RWPE2 (cell line): ENCODE data around the gene CROCC.

ENCODE experiments used
- ATAC-seq: fragments of 200-7000 bp; cut with Tn5 transposase; 3 replicates; pipeline ENCODE4 v1.9.1; 2021; ENCODE audit warnings: low read depth
- DNase-seq: peaks from one replicate; pipeline ENCODE4 v3.0.0-alpha.2; 2020; ENCODE audit warnings: low spot score
- H3K27ac ChIP-seq: fragments of 450-650 bp; 2 replicates; pipeline ENCODE4 v1.5.1; 2017; ENCODE audit warnings: mild to moderate bottlenecking; ENCODE audit not compliant: poor library complexity, severe bottlenecking
- H3K27me3 ChIP-seq: fragments of 250-450 bp; sonication (Bioruptor Pico); 2 replicates; pipeline ENCODE4 v1.5.1; 2021; ENCODE audit warnings: mild to moderate bottlenecking, moderate library complexity; ENCODE audit not compliant: insufficient read depth, poor library complexity, severe bottlenecking
- H3K36me3 ChIP-seq: fragments of 250-450 bp; sonication (Bioruptor Pico); 2 replicates; pipeline ENCODE4 v1.5.1; 2020; ENCODE audit warnings: low read depth, mild to moderate bottlenecking, moderate library complexity
- H3K4me1 ChIP-seq: fragments of 250-450 bp; sonication (Bioruptor Pico); 2 replicates; pipeline ENCODE4 v1.5.1; 2021; ENCODE audit warnings: mild to moderate bottlenecking, moderate library complexity; ENCODE audit not compliant: insufficient read depth, poor library complexity, severe bottlenecking
- H3K4me3 ChIP-seq: fragments of 250-450 bp; sonication (Bioruptor Pico); 2 replicates; pipeline ENCODE4 v1.5.1; 2021; ENCODE audit warnings: mild to moderate bottlenecking, moderate library complexity; ENCODE audit not compliant: severe bottlenecking
- H3K9me3 ChIP-seq: fragments of 250-450 bp; sonication (Bioruptor Pico); 2 replicates; pipeline ENCODE4 v1.5.1; 2021; ENCODE audit warnings: mild to moderate bottlenecking, moderate library complexity; ENCODE audit not compliant: severe bottlenecking
- TF ChIP-seq, protein P1 (sequence below): fragments of 450-650 bp; IDR thresholded peaks from one replicate; pipeline ENCODE4 v1.5.1; 2017; ENCODE audit warnings: mild to moderate bottlenecking, moderate library complexity; ENCODE audit not compliant: poor library complexity, severe bottlenecking

The CROCC gene

GRCh38 chr1:16978139-16978538, 56.4 kb downstream of the CROCC start:
- no peak for ATAC-seq
- Histone ChIP-seq H3K4me3 (no peak overlapping the region), H3K9me3 (no peaks in the 10 kb centered on the region), H3K27me3 (no peaks in the 10 kb centered on the region), H3K36me3 (no peaks in the 10 kb centered on the region), H3K4me1 (peaks cover 10% of the 10 kb centered on the region), H3K27ac (no peak overlapping the region)
- no peak for DNase-seq
- TF ChIP-seq, protein P1, sequence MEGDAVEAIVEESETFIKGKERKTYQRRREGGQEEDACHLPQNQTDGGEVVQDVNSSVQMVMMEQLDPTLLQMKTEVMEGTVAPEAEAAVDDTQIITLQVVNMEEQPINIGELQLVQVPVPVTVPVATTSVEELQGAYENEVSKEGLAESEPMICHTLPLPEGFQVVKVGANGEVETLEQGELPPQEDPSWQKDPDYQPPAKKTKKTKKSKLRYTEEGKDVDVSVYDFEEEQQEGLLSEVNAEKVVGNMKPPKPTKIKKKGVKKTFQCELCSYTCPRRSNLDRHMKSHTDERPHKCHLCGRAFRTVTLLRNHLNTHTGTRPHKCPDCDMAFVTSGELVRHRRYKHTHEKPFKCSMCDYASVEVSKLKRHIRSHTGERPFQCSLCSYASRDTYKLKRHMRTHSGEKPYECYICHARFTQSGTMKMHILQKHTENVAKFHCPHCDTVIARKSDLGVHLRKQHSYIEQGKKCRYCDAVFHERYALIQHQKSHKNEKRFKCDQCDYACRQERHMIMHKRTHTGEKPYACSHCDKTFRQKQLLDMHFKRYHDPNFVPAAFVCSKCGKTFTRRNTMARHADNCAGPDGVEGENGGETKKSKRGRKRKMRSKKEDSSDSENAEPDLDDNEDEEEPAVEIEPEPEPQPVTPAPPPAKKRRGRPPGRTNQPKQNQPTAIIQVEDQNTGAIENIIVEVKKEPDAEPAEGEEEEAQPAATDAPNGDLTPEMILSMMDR, result no peak

DNA sequence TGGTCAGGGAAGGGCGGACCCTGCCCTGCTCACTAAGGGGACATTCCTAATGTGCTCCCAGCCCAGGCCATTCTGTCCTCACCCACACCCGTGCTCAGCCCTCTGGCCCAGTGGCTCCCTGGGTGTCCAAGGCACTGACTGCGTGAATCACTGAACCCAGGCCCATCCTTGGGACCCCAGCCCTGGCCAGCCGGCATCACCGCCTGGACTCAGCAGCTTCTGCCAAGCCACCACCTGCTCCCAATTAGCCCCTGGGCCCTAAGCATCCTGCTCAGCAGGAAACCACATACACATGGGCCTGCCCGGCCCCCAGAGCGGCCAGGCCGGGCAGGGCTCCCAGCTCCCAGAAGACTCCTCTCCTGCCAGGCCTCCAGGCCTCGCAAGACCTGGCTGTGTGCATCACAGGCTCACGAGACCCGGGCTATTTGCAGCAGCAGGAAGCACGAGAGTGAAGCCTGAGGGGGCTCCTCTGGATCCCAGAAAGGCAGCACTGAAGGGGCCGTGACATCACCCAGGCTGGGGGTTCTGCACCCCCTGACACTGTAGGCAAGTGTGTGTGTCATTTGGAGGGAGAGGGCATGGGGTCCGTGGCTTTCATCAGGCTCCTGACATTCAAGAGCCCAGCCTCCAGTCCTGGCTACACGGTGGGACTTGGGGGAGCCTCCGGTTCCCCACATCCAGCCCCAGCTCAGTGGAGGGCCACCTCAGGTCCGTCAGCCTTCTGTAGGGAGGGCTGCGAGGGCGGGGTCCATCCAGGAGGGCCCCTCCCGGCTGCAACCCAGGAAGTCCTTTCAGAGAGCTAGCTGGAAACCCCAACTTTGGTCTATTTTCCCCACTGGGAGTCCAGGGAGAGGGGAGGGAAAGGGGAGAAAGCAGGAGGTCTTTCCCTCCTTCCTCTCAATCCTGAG, 57.1 kb downstream of the CROCC start:
- TF ChIP-seq, protein P1, result no peak
- Histone ChIP-seq H3K27ac (no peak overlapping the region), H3K4me1 (peaks cover 10% of the 10 kb centered on the region), H3K4me3 (no peak overlapping the region), H3K27me3 (no peaks in the 10 kb centered on the region), H3K36me3 (no peaks in the 10 kb centered on the region), H3K9me3 (no peaks in the 10 kb centered on the region)
- DNase-seq, result peak; percentile 57
- no peak for ATAC-seq

DNA sequence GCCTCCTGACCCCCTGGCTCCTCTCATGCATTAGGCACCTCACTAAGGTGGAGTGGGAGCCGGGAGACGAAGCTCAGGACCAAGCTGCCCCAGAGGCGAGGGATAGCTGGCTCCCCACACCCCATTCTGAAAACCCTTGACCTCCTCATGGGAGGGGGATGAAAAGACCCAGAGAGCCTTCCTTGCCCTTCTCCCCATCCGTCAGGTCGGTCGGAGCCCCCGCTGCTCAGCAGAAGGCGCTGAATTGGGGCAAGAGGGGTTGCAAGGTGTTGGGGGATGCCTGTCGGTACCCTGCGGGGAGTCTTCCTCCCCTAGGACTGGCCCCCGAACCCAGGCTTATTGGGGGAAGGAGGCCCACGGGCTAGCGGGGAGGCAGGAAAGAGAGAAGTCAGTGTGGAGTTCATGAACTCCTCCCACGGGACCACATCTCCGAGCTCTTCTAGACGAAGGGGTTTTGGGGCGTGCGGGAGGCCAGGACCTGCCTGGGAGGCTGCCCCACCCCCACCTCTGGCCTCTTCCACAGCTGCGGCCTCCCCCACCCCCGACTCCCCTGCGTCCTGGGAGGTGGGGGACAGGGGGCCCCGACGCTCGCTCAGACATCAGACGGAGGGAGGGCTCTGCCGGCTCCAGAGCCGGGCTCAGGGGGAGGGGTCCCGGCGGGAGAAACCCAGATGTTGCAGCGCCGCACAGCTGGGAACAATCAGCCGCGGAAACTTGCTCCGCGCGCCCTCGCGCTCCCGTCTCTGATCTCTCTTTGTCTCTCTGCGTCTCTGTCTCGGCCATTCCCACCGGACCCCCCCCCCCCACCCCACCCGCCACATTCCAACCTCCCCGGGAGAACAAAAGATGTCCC, 58.0 kb downstream of the CROCC start:
- DNase-seq, result no peak
- no peak for ATAC-seq
- peak overlapping the region; percentile 38 for H3K4me3 ChIP-seq
- no peaks in the 10 kb centered on the region for H3K9me3 ChIP-seq
- TF ChIP-seq, protein P1, result no peak
- no peaks in the 10 kb centered on the region for H3K36me3 ChIP-seq
- H3K27ac ChIP-seq, result peak overlapping the region; percentile 73
- H3K27me3 ChIP-seq, result no peaks in the 10 kb centered on the region
- peaks cover 13% of the 10 kb centered on the region for H3K4me1 ChIP-seq

DNA sequence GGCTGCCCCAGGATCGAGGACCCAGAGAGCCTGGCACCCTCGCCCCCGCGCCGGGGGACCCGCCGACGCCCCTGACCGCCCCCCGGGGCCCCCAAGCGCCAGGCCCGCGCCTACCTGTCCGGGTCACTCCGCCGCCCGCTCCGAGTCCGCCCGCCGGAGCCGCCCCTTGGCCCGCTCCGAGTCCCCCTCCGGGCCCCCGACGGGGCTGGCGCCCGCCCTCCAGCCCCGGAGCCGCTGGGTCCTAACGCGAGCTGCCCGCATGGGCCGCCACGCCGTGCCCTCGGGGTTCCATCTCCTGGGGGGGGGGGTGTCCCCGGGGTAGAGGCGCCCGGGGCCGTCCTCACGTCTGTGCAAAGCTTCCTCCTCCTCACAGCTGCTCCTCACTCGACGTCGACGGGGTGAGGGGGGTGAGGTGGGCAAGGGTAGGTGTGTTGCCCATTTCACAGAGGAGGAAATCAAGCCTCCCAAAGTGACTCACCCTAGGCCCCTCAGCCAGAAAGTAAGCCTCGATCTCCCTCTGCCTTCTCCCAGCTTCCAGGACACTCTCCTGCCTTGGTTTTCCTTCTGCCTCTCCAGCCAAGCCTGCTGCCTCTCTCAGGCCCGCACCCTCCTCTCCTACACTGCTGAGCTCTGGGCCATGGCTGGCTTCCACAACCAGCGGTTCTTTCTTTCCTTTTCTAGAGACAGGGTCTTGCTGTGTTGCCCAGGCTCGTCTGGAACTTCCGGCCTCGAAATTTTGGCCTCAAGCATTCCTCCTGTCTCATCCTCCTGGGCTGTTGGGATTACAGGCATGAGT, 58.9 kb downstream of the CROCC start, which contains the start of gene MFAP2:
MFAP2 (minus strand) TSS at position 148 of the 796 bp plus-strand sequence. CDS start 2,347 bp downstream, outside the sequence.
- Histone ChIP-seq H3K27ac (peak within 1 kb of the TSS; percentile 73), H3K9me3 (no peaks in the 10 kb centered on the region), H3K27me3 (no peaks in the 10 kb centered on the region), H3K36me3 (no peaks in the 10 kb centered on the region), H3K4me3 (peak within 1 kb of the TSS; percentile 38), H3K4me1 (peaks cover 13% of the 10 kb centered on the region)
- TF ChIP-seq, protein P1, result no peak
- DNase-seq, result no peak
- no peak for ATAC-seq
